GM19395 (cell line): Measurements from ENCODE around the gene AUNIP.
A peak's percentile ranks its signal among the peaks of the same experiment; 100 is the strongest.

ENCODE experiments used
- ATAC-seq: cut with Tn5 transposase; IDR thresholded peaks from one replicate; pipeline ENCODE4 v1.9.1; 2021; ENCODE audit warnings: mild to moderate bottlenecking, moderate library complexity; ENCODE audit not compliant: unreplicated experiment

AUNIP gene

DNA sequence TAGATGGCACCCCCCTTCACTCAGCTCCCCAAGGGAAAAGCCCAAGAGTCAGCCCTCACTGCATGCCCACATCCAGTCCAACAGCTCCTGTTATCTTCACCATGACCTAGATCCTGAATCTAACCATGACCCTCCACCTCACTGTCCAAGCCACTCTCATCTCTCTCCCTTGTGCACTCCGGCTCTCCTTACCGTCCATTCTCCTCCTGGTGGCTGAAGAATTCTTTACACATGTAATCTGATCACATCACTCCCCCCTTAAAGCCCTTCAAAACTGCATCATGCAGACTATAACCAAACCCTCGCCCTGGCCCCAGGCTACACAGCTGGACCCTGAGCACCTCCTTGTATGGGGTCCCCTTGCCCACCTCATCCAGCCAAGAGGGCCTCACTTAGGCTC is 30.2 kb upstream of the AUNIP start:
- no peak for ATAC-seq

DNA sequence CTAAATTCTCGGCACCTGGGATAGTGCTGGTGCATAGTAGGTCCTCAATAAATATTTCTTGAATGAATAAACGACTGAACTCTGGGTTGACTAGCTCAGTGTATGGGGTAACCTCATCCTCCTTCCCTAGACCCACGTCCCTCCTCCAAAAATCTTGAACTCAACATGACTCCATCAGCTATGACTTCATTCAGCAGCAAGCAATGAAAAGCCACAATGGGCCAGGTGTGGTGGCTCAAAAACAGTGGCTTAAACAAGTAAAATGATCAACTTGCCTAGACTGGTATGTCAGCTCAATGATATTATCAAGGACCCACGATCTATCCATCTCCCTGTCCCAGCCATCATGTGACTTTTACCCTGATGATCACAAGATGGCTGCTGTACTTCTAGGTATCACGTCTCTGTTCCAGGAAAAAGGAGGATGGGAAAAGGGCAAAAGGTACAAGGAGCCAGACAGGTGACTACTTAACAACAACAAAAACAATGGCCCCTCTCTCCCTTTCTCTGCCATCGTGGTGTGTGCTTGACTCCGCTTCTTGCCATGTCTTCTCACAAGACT is 29.2 kb upstream of the AUNIP start:
- ATAC-seq = no peak

DNA sequence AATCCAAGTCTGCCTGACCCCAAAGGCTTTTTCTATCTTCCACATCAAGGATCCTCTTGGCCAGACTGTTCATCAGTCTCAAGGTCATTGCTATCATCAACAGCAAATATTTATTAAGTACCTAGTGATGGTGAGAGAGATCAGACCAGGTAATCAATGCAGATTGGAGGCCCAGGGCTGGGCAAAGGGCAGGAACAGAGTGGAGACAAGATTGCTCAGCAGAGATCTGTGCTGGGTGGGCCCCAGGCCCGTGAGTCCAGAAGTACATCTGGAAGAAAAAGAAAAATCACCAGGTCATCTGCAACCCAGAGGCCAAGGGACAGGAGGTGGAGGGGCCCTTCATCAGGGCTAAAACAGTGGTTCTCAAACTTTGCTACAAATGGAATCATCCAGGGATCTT is 26.3 kb upstream of the AUNIP start:
- ATAC-seq = no peak

DNA sequence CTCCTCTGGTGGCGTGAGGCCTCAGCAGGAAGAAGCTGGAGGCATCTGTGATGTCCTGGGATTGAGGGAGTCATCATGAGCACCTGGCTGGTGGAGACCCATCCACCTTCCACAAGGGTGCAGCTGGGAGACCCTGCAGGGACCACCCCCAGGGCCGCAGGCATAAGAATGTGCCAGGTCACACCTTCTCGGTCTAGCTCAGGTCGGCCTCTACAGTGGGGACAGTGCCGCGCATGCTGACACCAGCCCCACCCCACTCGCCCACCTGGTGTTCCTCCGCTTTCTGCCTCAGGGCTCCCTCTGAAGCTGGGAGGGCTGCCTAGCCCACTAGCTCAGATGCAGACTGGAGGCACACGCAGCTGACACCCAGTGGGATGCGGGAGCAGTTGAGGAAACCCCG is 22.0 kb upstream of the AUNIP start:
- ATAC-seq = no peak

DNA sequence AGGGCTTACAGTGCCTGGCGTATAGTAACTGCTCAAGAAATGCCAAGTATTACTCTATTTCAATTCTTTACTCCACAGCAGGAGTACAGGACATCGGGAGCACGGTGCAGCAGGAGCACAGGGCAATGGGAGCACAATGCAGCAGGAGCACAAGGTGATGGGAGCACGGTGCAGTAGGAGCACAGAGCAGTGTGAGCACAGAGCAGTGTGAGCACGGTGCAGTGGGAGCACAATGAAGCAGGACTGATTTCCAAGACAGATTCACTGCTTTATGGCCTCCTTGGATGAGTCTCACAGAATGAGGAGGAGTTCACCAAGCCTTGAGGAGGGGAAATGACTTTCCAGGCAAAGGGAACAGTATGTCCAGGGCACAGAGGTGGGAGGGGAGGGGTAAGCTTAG is 21.3 kb upstream of the AUNIP start:
- no peak for ATAC-seq

DNA sequence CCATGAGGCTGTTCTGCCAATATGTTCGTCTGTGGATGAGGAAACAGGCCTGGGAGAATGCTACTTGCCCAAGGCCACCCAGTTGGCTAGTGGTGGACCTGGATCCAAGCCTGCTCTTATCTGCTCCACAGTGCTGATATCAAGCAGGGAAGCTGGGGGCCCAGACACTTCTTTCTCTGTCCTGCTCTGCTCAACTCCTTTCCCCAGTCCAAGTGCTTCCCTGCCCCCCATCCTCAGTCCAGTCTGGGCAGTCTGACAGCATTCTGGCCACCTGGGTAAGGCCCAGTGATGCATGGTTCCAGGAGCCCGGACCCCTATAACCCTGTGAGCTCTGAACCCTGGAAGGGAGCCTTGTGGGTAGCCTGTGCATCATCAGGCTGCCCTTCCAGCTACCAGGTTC is 20.4 kb upstream of the AUNIP start:
- no peak for ATAC-seq

DNA sequence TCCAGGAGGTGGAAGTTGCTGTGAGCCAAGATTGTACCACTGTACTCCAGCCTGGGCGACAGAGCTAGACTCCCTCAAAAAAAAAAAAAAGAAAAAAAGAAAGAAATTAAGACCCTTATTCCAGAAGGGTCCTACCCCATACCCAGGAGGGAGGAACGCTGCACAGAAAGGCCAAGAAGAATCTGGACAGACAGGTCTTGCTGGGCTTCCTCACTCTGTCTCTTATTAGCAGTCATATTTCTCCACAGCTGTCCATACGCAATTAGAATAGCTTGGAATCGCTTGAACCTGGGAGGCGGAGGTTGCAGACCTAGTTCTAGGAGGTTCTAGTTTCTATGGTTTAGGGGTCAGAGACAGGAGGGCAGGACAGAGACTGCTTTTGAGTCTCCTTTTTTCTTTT is 19.4 kb upstream of the AUNIP start:
- ATAC-seq = no peak

DNA sequence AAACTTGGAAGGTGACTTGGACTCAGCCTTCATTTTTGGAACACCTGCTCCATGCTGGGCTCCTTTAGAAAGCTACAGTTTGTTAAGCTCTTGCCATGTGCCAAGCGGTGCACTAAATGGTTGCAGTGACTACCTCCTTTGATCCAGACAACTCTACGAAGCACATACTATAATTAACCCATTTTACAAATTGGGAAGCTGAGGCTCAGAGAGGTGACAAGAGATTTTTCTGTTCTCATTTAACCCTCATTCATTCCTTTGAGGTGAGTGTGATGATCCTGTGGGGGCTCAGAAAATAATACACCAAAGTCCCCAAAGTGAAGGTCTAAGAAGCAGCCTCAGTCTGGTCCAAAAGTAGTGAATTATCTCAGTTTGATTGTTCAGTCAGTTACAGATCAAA is 17.9 kb upstream of the AUNIP start:
- no peak for ATAC-seq

DNA sequence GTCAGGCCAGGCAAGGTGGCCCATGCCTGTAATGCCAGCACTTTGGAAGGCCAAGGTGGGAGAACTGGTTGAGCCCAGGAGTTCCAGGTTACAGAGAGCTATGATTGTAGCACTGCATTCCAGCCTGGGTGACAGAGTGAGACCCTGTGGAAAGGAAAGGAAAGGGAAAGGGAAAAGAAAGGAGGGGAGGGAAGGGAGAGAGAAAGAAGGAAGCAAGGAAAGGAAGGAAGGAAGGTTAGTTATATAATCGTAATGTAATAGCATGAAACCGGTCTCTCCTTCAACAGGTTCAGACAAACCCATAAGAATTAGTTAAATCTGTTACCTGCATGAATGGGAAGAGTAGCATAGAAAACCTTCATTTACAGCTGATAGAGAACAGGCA is 17.4 kb upstream of the AUNIP start:
- no peak for ATAC-seq

DNA sequence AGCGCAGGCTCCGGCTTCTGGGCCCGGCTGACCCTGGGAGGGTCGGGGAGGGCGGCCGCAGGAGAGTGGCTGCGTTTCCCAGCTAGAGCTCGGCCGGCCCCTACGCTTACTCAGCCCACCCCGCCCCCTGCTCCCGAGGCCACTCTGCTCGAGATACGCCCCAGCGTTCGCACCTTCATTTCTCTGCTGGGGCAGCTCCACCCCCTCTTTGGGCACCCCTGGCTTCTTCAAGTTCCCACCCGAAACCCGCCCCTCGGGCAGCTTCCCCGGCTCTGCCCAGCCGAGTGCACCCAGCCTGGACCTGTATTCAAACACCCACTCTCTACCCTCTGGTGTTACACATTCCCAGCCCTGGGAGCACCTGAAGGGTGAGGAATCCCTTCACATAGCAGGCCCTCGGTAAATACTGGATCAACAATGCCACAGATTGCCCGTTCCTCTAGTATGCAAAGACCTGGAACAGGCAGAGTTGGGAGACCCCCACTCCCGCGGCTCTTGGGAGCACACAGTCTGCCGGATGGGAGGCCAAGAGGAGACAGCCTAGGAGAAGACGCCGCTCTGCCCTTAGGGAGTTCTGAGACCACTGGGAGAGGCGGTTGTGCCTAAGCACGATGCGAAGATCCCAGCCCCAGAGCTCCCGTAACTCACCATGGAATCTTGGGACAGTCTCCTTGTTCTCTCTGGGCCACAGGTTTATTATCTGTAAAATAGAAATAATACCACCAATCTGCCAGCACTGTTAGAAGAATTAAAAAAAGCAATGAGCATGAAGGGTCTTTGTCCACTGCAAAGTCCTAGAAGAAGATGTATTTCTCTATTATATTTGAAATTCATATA is 16.8 kb upstream of the AUNIP start:
- no peak for ATAC-seq

DNA sequence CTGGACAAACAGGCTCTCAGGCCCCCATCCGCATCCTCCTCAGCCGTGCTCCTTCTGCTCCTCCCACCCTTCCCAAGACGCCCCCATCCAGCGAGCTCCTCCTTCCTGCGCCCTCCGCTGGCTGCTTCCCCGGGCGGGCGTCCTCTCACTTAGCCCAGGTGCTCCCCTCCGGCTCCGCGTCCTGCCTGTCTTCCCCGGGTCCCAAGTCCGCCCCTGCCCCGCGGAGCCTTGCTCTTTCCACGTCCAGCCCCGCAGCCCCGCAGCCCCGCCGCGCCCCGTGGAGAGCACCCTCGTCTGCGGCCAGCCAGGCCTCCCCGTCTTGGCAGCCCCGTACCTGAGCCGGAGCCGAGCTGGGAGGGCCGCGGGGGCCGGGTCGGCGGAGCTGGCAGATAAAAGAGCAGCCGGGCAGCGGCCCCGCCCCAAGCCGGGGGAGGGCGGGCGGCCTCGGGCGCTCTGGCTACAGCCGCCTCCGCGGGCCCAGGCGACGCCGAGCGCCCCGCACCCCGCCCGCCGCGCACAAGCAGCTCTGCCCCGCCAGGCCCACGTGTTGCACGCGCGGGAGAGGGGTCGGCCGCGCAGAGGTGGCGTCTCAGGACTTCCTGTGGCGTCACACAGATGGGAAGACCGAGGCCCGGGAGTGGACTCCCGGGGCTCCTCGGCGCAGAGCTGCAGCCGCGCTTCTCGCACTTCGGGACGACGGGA is 16.0 kb upstream of the AUNIP start, which contains the start of gene PAQR7:
Gene PAQR7, minus strand, starts transcription at position 555 of the 702 bp plus-strand sequence. CDS start 11,869 bp downstream, outside the sequence.
- ATAC-seq = peak; percentile 56

DNA sequence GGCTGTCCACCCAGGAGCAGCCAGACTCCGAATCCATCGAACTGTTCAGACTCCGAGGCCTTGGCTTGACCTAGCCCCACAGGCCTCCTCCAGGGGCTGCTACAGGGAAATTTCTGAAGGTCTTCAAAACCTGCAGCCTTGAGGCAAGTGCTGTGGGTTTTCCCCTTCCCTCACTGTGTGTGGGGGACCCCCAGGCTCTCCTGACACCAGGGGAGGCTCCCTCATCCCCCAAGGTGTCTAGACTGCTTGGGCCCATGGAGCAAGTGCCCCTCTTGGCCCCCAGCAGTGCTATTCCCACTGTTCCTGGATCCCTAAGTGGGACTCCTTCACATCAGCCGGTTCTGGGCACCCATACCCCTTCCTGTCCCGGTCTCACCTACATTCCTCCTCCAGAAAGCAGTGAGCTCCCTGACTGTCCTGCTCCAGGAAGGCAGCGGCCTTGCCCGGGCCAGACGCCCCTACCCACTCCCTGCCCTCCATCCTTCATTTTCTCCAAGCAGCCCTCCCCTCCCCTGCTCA is 15.4 kb upstream of the AUNIP start:
- no peak for ATAC-seq

DNA sequence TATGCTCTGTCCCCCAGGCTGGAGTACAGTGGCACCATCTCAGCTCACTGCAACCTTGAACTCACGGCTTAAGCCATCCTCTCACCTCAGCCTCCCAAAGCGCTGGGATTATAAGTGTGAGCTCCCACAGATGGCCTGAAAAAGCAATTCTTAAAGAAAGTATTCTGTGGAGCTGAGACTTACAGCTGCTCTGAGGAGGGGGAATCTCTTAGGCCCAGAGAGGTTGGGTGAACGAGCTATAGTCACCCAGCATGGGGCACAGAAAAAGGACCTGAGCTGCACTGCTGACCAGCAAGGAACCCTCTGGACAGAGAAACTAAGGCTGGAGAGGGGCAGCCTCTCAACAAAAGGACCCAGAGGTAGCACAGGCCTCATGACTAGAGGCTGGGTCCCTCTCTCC is 15.0 kb upstream of the AUNIP start:
- no peak for ATAC-seq

DNA sequence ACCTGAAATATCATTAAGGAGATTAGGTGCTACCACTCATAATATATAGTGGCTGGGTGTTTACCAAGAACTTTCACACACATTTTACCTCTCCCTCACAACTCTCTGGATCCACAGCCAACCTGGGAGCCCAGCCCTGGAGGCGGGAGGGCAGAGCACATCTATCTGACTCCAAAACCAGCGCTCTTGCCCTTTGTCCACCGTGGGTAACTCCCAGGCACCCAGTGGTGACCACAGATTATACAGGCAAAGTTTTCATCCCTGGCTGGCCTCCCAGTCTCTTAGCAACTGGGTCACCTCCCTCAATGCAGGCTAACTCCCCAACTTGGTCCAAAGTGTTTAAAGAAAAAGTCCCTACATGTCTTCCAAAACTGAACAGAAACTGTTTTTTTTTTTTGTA is 13.9 kb upstream of the AUNIP start:
- ATAC-seq = no peak

DNA sequence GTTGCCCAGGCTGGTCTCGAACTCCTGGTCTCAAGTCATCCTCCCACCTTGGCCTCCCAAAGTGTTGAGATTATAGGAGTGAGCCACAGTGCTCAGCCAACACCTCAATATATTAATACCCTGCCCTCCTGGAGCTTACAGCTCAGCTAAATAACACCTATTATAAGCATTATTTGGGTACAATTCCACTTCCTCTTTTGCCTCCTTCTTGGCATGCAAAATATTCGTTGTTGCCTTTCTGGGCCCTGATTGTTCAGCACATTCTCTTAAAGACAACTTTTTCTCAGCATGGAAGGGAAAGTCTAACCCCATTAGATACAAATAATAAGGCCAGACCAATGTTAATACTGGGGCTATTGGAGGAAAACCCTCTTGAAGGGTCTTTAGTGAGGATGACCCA is 13.5 kb upstream of the AUNIP start:
- ATAC-seq = no peak

DNA sequence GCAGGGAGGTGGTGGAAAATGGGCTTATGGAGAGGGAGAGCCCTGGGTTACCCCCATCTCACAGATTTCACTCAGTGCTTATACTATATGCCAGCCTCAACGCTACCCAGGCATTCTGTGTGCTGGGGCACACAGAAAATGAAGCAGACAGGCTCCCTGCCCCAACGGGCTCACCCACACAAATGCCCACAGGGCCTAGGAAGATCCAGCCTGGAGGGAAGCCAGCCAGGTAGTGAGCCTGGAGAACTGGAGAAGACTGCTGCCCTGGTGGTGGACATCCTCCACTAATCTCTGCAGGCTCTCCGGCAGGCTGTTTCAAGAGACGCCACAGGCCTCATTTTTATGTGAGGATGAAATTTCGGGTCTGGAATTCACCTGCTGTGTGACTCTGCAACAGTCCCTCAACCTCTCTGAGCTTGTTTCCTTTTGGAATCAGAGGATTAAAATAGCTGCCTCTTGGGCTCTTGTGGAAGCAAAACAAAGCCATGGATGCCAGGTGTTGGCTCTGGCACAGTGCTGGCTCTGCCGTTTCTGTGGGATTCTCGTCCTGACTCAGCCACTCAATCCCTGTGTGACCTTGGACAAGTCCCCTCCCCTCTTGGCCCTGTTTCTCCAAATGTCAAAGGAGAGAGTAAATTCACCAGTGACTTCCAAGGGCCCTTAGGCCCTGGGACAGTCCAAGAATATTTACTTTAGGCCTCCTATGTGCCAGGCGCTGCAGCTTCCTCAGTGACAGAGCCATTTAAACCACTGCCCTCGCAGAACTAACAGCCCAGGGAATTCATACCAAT is 12.6 kb upstream of the AUNIP start:
- ATAC-seq = no peak

DNA sequence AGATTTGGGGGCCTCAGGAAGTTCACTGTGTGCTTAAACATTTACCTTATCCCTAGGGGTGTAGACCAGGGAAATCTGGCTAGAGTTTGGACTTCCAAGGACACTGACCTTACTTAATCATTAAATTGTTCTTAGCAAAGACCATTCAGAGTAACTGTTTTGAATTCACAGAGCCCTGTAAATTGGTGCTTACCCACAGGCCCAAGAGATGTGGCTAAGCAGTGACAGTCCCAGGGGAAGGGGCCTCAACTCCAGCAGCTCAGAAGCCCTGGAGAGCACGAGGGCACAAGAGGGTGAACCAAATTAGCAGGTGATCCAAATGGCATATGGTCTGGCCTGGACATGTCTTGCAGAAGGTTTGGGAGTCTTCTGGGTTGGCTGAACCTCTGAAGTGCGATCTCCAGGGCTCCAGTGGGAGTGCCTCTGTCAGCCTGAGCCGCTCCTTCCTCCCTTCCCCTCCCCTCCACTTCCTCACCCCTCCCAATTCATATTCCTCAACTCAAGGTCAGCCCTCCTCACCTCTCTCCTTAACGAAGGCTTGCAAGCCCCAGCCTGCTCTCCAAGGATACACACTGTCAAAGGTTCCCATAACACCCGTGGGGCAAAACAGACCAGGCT is 11.9 kb upstream of the AUNIP start:
- no peak for ATAC-seq

DNA sequence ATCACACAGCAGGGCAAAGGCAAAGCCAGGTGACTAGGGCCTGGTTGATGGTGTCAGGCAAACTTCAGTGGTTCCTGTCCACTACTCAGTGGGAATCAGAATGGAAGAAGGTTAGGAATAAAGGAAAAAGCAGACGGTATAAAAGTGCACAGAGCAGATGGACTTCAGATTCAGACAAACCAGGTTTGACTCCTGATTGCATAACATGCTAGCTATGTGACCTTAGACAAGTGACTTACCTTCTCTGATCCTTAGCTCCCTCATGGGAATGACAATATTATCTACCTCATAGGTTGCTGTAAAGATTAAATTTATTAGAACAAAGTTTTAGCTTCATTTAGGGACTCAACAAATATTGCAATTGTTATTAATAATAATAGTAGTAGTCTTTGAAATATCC is 11.4 kb upstream of the AUNIP start:
- ATAC-seq = no peak

DNA sequence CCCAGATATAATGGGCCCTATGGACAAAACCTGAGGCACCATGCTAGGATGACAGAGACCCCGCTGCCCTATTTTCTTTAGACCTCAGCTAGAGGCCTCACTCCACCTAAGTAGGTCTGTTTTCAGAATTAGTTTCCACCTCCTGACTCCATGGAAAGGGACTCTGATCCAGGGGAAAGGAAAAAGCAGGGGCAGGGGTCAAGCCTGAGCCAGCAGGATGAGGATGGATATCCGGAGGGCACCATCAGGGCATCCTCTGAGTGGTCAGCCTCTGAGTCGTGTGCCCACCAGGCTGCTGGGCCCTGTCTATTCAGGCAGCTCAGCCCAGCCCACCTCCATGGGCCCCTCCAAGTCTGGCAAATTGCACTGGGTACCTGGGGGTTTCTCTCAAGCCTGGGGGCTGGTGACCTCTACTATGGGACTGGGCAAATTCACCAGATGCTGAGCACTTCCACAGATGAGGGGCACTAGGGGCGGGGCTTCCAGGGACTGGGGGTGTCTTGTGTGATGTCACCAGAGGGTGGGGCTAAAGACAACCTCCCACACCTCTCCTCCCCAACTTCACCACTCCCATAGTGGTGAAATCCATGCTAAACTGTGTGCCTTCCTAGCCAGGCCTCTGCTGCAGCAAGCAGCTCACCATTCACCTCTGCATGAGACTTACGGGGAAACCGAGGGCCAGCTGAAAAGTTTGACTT is 10.8 kb upstream of the AUNIP start:
- ATAC-seq = no peak
